ENCODE measurements around the gene ASIC1. TPM values are rescaled to one million over a fixed set of nuclear protein-coding genes. Genes with fewer than 3 reads are reported as not detected.

Gene ASIC1
- total and polyA plus RNA-seq, 2 of the 13 experiments (the other 11 are each of a cell fraction or from before 2014, with no cell fraction given) = 0.44 to 1.5 TPM

DNA sequence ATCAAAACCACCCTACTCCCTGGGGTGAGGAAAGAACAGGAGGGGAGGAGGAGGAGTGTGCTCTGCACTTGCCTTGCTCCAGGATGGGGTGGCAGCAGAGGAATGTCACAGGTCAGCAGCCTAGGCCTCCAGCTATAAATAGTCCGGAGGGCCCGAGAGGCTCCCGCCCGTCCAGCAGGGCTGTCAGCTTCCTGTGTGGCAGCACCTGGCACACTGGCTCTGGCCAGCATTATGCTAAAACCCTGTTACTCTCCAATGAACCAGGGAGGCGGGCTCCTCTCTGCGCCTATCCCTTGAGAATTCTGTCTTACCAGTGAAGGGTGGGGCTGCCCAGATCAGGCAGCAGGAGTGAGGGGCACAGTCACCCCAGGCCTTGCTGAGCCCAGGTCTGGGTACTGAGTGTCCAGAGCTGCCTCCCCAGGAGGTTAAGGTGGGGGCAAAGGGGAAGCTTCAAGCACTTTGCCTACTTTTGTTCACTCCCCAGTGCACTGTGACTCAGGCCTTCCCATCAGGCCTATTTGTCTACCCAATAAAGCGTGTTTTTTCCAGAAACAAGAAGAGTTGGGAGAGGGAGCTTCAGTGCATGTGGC, 53.5 kb downstream of the ASIC1 start (continued):
- TF ChIP-seq, protein P1, sequence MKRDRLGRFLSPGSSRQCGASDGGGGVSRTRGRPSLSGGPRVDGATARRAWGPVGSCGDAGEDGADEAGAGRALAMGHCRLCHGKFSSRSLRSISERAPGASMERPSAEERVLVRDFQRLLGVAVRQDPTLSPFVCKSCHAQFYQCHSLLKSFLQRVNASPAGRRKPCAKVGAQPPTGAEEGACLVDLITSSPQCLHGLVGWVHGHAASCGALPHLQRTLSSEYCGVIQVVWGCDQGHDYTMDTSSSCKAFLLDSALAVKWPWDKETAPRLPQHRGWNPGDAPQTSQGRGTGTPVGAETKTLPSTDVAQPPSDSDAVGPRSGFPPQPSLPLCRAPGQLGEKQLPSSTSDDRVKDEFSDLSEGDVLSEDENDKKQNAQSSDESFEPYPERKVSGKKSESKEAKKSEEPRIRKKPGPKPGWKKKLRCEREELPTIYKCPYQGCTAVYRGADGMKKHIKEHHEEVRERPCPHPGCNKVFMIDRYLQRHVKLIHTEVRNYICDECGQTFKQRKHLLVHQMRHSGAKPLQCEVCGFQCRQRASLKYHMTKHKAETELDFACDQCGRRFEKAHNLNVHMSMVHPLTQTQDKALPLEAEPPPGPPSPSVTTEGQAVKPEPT (CRISPR knock-in tag; IDR thresholded peaks at IDR 0.05; ENCODE audit: low read depth) = no peak
- TF ChIP-seq CEBPG (CRISPR knock-in tag; IDR thresholded peaks at IDR 0.05) = no peak
- TF ChIP-seq ELF4 (CRISPR knock-in tag; IDR thresholded peaks at IDR 0.05; ENCODE audit: borderline replicate concordance) = no peak
- TF ChIP-seq, protein P2, sequence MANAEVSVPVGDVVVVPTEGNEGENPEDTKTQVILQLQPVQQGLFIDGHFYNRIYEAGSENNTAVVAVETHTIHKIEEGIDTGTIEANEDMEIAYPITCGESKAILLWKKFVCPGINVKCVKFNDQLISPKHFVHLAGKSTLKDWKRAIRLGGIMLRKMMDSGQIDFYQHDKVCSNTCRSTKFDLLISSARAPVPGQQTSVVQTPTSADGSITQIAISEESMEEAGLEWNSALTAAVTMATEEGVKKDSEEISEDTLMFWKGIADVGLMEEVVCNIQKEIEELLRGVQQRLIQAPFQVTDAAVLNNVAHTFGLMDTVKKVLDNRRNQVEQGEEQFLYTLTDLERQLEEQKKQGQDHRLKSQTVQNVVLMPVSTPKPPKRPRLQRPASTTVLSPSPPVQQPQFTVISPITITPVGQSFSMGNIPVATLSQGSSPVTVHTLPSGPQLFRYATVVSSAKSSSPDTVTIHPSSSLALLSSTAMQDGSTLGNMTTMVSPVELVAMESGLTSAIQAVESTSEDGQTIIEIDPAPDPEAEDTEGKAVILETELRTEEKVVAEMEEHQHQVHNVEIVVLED (CRISPR knock-in tag; IDR thresholded peaks at IDR 0.05; ENCODE audit: borderline replicate concordance) = no peak
- TF ChIP-seq ZNF367 (CRISPR knock-in tag; IDR thresholded peaks at IDR 0.05; ENCODE audit: borderline replicate concordance) = no peak

DNA sequence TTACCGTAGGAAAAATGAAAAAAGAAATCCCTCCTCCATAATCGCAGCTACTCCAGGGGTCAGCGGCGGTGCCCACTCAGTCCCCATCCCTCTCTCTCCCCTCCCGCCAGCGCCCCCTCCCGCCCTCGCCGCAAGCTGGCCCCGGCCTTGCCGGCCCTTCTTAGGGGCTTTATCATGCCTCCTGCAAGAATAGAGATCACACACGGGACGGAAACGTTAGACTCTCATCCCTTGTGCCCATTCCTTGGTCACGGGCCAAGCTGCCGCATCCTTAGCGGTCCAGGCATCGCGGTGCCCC, 53.9 kb downstream of the ASIC1 start:
- peak overlapping the region; percentile 95 for H3K27ac ChIP-seq (ENCODE audit: extremely low read length, insufficient read depth, low read length)
- ATAC-seq (peak; percentile 2), DNase-seq (ENCODE audit: low spot score) (no peak), FAIRE-seq (no peak)
- no TSS peak for BruUV-seq (replicated peaks)
- no peaks in the 10 kb centered on the region for H3K9me3 ChIP-seq (ENCODE audit: low read length)
- H3K79me2 ChIP-seq (ENCODE audit: insufficient read depth, low read length) = peaks cover 16% of the 10 kb centered on the region
- in situ Hi-C loops (cut with HindIII; ENCODE audit: extremely low pct_ligation_motif_present, low pct_unique_long_range_greater_than_20kb) = no loop called here
- ChIA-PET POLR2A (interaction anchor here (0.7 to 7.6 kb wide), 24 partner anchors 9 to 1201 kb away, joined by 3 to 265 read pairs (median 5); partner anchors contain the start of genes CERS5, FAM186A, GPD1 and LIMA1), CTCF (ENCODE audit: low intra/inter-chr PET ratio, low total read pairs) (interaction anchor here (1.3 to 1.5 kb wide), 2 partner anchors 22 to 37 kb away, joined by 4 to 7 read pairs; no protein-coding TSS in a partner anchor)
- intact Hi-C loops (cut with micrococcal nuclease; ENCODE audit: unreplicated experiment) = loop anchor here (2.0 kb wide), 1 partner anchor 27 kb away; the partner anchor contains the start of gene SMARCD1
- WGBS (ENCODE audit: low lambda C conversion rate) = 26% methylated on average over 14 of the region's 19 CpGs
- peak overlapping the region in 2 of 3 experiments; percentile 50 to 72; a peak in 4 of 6 replicates for H3K4me3 ChIP-seq (replicated peaks in 1 of 3; ENCODE audit: insufficient read depth in 1 of 3, low read depth in 2 of 3, low read length in 3 of 3)
- TF ChIP-seq ZBTB20 (CRISPR knock-in tag; IDR thresholded peaks at IDR 0.05; ENCODE audit: borderline replicate concordance, low read depth) (0 out of 2 replicates have a peak, but pooled peaks have one; percentile 5), ARNT2 (CRISPR knock-in tag; IDR thresholded peaks at IDR 0.05; ENCODE audit: low read depth) (0 out of 2 replicates have a peak, but pooled peaks have one; percentile 0), LCORL (IDR thresholded peaks at IDR 0.05) (no peak), LCORL (CRISPR knock-in tag; IDR thresholded peaks at IDR 0.05) (0 out of 2 replicates have a peak, but pooled peaks have one; percentile 3), MEF2D (CRISPR knock-in tag; IDR thresholded peaks at IDR 0.05) (no peak), NONO (IDR thresholded peaks at IDR 0.05) (no peak), NONO (CRISPR knock-in tag; conservative IDR thresholded peaks at IDR 0.05) (0 out of 2 replicates have a peak, but pooled peaks have one; percentile 16)
- H3K9ac ChIP-seq (ENCODE audit: insufficient read depth, low read depth, low read length) = peak overlapping the region; percentile 69
- peaks cover 1 to 3% of the 10 kb centered on the region in 2 experiments; a peak in 2 of 5 replicates for H3K36me3 ChIP-seq (replicated peaks in 1 of 2; ENCODE audit: control insufficient read depth in 1 of 2, insufficient read depth in 2 of 2, low read length in 2 of 2)
- H3K4me1 ChIP-seq (ENCODE audit: insufficient read depth, low read length) = peaks cover 56% of the 10 kb centered on the region
- H3K27me3 ChIP-seq (ENCODE audit: control insufficient read depth in 1 of 2, insufficient read depth in 2 of 2, low read length in 2 of 2) = no peaks in the 10 kb centered on the region; a peak in 1 of 5 replicates
- H4K20me1 ChIP-seq (ENCODE audit: insufficient read depth, low read length) = no peaks in the 10 kb centered on the region
- H3K4me2 ChIP-seq (ENCODE audit: low read depth, low read length) = peak overlapping the region; percentile 95
- peak overlapping the region; percentile 9 for H2AFZ ChIP-seq (ENCODE audit: low read length)

Data from HepG2 (cell line).